Measurements from ENCODE around the gene ABCB11. TPM values are rescaled to one million over a fixed set of nuclear protein-coding genes. Genes with fewer than 3 reads are reported as not detected.

The ABCB11 gene
- total RNA-seq: 0.12 and 0.32 TPM in 2 replicates
- 0.02 and 0.06 TPM in 2 replicates for polyA plus RNA-seq

DNA sequence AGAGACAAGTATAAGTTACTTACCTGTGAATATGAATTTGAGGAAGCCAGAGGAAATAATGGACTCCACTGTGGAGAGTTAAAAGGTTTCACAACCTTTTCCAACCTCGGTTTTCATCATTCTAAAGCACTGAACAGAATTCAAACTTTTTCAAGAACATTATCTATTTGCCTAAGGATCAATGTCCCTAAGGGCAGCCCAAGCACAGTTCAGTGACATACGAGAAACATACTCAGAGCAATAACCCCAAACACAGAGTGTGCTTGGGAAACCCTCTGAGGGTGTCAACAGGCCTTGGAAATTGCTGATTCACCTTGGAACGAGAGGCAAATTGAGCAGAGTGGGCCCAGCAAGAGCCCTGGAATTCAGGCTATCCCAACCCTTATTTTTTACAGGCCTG is at the start of gene ABCB11:
TSS of gene ABCB11 (minus strand) at position 123 of the 400 bp plus-strand sequence. CDS start 13,199 bp downstream, outside the sequence.
- H3K4me1 ChIP-seq (ENCODE audit: low read depth): peaks cover 18% of the 10 kb centered on the region
- TF ChIP-seq CTCF (IDR thresholded peaks at IDR 0.05; ENCODE audit: low read depth, low read length): no peak
- DNase-seq (ENCODE audit: low read depth in 1 of 2, low spot score in 1 of 2): no peak

DNA sequence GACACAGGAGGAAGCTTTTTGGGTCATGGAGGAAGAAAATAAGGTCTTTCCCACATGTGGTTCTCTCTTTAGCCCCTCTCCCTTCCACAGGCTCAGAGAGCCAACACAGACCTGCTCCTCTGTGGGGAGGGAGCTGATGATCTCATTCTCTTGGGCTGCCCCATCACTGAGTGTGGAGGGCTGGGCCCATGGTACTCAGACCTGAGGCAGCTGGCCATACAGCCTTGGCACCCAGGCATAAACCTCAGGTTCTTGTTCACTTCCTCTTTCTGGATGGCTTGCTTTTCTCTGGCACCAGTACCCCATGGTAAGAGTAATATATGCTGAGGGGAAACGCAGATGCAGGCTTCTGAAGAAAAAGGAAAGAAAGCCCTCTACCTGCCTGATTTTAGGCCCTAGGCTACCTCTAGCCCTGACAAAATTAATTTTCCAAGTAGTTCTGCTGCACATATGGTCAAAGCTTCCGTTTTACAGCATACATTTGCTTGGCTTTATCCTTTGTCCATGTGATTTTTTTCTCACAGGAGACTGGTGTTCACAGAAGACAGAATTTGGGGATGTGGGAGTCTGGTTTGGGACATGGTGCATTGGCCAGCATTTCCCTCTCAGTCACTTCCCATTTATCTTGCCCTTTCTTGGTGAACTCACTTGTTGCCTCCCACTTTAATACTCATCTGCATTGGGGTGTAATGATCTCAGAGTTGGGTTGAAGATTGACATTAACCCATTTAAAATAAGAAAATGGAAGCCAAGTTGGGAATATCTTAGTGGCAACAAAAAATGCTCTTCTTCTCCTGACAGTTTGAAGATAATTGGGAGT is 49.3 kb upstream of the ABCB11 start:
- no peak for DNase-seq (ENCODE audit: low read depth in 1 of 2, low spot score in 1 of 2)
- Histone ChIP-seq H3K9me3 (ENCODE audit: low read depth) (no peaks in the 10 kb centered on the region), H3K36me3 (no peaks in the 10 kb centered on the region), H3K4me3 (no peak overlapping the region), H3K27ac (no peak overlapping the region), H3K27me3 (no peaks in the 10 kb centered on the region), H3K4me1 (ENCODE audit: low read depth) (peaks cover 23% of the 10 kb centered on the region)
- no peak for TF ChIP-seq CTCF (IDR thresholded peaks at IDR 0.05; ENCODE audit: low read depth, low read length)

More for the DNA sequence above, at the start of gene ABCB11:
- Histone ChIP-seq H3K27me3 (peaks cover 5% of the 10 kb centered on the region), H3K36me3 (no peaks in the 10 kb centered on the region), H3K27ac (no peak within 1 kb of the TSS), H3K4me3 (no peak within 1 kb of the TSS), H3K9me3 (ENCODE audit: low read depth) (no peaks in the 10 kb centered on the region)

GRCh38 chr2:169077674-169078240 is 46.6 kb upstream of the ABCB11 start:
- no peaks in the 10 kb centered on the region for H3K27me3 ChIP-seq
- H3K36me3 ChIP-seq: no peaks in the 10 kb centered on the region
- H3K9me3 ChIP-seq (ENCODE audit: low read depth): no peaks in the 10 kb centered on the region
- peaks cover 25% of the 10 kb centered on the region for H3K4me1 ChIP-seq (ENCODE audit: low read depth)
- TF ChIP-seq CTCF (IDR thresholded peaks at IDR 0.05; ENCODE audit: low read depth, low read length): no peak
- H3K4me3 ChIP-seq: no peak overlapping the region
- H3K27ac ChIP-seq: peak overlapping the region; percentile 68
- peak in 1 of 2 donors; percentile 77 for DNase-seq (ENCODE audit: low read depth in 1 of 2, low spot score in 1 of 2)

DNA sequence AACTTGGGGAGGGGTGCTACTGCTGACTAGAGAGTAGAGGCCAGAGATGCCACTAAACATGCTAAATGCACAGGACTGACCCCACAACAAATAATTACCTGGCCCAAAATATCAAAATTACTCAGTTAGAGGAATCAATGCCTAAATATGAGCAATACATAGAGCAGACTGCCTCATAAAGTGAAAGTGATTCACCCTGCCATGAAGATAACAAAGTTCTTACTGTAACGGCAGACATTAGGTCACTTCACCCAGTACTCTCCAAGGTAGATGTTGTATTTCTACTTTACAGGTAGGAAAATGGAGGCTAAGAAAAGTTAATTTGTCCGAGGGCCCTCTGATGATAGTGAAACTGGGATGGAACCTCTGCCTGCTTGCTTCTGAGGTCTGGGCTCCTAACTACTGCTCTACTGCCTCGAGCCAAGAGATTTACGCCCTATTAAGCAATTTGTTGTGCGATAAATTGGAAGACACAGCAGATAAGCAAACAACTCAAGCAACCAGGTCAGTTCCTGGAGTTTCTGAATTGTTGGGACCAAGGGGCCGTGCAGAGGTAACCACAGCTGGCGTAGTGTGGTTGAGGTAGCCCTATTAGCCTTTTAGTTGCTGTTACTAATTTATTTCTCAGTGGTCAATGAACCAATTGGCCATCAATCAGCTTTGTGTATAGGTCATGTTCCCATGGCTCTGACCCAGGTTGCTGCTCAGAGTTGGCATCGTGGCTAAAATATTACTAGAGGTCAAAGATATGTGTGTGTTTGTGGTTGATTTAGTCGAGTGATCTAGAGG is 43.0 kb upstream of the ABCB11 start:
- Histone ChIP-seq H3K27me3 (no peaks in the 10 kb centered on the region), H3K4me3 (no peak overlapping the region), H3K9me3 (ENCODE audit: low read depth) (no peaks in the 10 kb centered on the region), H3K4me1 (ENCODE audit: low read depth) (peaks cover 31% of the 10 kb centered on the region), H3K27ac (no peak overlapping the region), H3K36me3 (no peaks in the 10 kb centered on the region)
- TF ChIP-seq CTCF (IDR thresholded peaks at IDR 0.05; ENCODE audit: low read depth, low read length): no peak
- DNase-seq (ENCODE audit: low read depth in 1 of 2, low spot score in 1 of 2): no peak

DNA sequence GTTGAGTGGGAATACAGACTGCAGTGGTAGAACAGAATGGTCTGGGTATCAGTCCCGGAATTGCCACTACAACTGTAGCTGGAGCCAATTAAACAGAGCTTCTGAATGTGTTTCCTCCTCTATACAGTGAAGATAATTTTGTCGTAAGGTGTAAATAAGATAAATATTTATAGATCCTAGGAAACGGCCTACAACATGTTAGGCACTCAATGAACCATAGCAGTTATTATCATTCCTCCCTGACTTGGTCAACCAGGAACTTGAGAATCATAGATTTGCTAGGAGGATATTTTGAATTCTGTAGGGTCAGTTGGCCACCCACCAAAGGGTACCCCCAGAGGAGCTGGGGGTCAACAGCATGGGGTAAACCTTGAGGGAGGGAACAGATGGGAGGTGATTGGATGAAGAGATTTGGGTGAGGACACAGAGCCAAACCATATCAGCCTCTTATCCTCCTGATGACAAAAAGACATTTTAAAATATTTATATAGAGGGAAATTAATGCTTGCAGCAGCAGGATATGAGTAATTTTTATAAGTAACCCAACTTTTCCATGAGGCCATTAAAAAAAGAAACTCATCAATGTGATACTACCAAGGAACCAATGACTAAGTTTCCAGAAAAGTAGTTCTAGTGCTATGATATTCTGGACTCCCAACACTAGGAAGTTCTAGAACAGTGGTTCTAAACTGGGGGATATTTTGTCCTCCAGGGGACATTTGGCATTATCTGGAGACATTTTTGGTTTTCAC is 42.3 kb upstream of the ABCB11 start:
- Histone ChIP-seq H3K4me1 (ENCODE audit: low read depth) (peaks cover 29% of the 10 kb centered on the region), H3K27me3 (no peaks in the 10 kb centered on the region), H3K9me3 (ENCODE audit: low read depth) (no peaks in the 10 kb centered on the region)

More for the DNA sequence above, 42.3 kb upstream of the ABCB11 start:
- Histone ChIP-seq H3K27ac (no peak overlapping the region), H3K4me3 (no peak overlapping the region), H3K36me3 (no peaks in the 10 kb centered on the region)
- no peak for TF ChIP-seq CTCF (IDR thresholded peaks at IDR 0.05; ENCODE audit: low read depth, low read length)
- no peak for DNase-seq (ENCODE audit: low read depth in 1 of 2, low spot score in 1 of 2)
